Measurements from ENCODE around the gene SH2D7. TPM values are rescaled to one million over a fixed set of nuclear protein-coding genes. Genes with fewer than 3 reads are reported as not detected.

SH2D7 gene
- total RNA-seq, 1 experiment from 2014 or later = not detected

GRCh38 chr15:78110096-78110495, 17.7 kb downstream of the SH2D7 start (continued):
- TF ChIP-seq, protein P1, sequence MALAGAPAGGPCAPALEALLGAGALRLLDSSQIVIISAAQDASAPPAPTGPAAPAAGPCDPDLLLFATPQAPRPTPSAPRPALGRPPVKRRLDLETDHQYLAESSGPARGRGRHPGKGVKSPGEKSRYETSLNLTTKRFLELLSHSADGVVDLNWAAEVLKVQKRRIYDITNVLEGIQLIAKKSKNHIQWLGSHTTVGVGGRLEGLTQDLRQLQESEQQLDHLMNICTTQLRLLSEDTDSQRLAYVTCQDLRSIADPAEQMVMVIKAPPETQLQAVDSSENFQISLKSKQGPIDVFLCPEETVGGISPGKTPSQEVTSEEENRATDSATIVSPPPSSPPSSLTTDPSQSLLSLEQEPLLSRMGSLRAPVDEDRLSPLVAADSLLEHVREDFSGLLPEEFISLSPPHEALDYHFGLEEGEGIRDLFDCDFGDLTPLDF (CRISPR knock-in tag; IDR thresholded peaks at IDR 0.05) = no peak
- TF ChIP-seq, protein P2, sequence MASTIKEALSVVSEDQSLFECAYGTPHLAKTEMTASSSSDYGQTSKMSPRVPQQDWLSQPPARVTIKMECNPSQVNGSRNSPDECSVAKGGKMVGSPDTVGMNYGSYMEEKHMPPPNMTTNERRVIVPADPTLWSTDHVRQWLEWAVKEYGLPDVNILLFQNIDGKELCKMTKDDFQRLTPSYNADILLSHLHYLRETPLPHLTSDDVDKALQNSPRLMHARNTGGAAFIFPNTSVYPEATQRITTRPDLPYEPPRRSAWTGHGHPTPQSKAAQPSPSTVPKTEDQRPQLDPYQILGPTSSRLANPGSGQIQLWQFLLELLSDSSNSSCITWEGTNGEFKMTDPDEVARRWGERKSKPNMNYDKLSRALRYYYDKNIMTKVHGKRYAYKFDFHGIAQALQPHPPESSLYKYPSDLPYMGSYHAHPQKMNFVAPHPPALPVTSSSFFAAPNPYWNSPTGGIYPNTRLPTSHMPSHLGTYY (CRISPR knock-in tag; IDR thresholded peaks at IDR 0.05) = no peak

- Mint-ChIP-seq H3K27ac (no peak overlapping the region), H3K4me1 (peaks cover 7% of the 10 kb centered on the region), H3K27me3 (ENCODE audit: low read depth) (no peaks in the 10 kb centered on the region), H3K36me3 (peaks cover 4% of the 10 kb centered on the region; the same call in 1 of the 2 replicates), H3K4me3 (no peak overlapping the region), H3K9me3 (no peaks in the 10 kb centered on the region)
- POLR2A ChIA-PET = no interaction called here
- CTCF ChIA-PET = interaction anchor here (2.7 to 5.2 kb wide), 2 partner anchors 84 to 130 kb away, joined by 45 to 46 read pairs; no protein-coding TSS in a partner anchor
- DNase-seq (ENCODE audit: low spot score) (no peak), ATAC-seq (no peak)
- TF ChIP-seq RELA (CRISPR knock-in tag; IDR thresholded peaks at IDR 0.05; ENCODE audit: borderline replicate concordance) = no peak
- TF ChIP-seq, protein P3, sequence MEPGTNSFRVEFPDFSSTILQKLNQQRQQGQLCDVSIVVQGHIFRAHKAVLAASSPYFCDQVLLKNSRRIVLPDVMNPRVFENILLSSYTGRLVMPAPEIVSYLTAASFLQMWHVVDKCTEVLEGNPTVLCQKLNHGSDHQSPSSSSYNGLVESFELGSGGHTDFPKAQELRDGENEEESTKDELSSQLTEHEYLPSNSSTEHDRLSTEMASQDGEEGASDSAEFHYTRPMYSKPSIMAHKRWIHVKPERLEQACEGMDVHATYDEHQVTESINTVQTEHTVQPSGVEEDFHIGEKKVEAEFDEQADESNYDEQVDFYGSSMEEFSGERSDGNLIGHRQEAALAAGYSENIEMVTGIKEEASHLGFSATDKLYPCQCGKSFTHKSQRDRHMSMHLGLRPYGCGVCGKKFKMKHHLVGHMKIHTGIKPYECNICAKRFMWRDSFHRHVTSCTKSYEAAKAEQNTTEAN (CRISPR knock-in tag; IDR thresholded peaks at IDR 0.05) = no peak
These were observed 18.6 kb downstream of the SH2D7 start for GRCh38 chr15:78110916-78111475.

GRCh38 chr15:78111788-78112187, 19.4 kb downstream of the SH2D7 start:
- Mint-ChIP-seq H3K4me3 (no peak overlapping the region), H3K27me3 (ENCODE audit: low read depth) (no peaks in the 10 kb centered on the region), H3K27ac (no peak overlapping the region), H3K9me3 (no peaks in the 10 kb centered on the region), H3K36me3 (0 out of 2 replicates have a peak, but pooled peaks cover under 1% of the 10 kb centered on the region), H3K4me1 (peaks cover 7% of the 10 kb centered on the region)
- CTCF ChIA-PET = interaction anchor here (1.5 to 5.2 kb wide), 5 partner anchors 19 to 152 kb away, joined by 4 to 46 read pairs (median 26); partner anchors contain the start of gene CIB2
- TF ChIP-seq, protein P4, sequence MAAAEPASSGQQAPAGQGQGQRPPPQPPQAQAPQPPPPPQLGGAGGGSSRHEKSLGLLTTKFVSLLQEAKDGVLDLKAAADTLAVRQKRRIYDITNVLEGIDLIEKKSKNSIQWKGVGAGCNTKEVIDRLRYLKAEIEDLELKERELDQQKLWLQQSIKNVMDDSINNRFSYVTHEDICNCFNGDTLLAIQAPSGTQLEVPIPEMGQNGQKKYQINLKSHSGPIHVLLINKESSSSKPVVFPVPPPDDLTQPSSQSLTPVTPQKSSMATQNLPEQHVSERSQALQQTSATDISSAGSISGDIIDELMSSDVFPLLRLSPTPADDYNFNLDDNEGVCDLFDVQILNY (CRISPR knock-in tag; IDR thresholded peaks at IDR 0.05) = no peak
- no peak for TF ChIP-seq SMAD3 (CRISPR knock-in tag; IDR thresholded peaks at IDR 0.05; ENCODE audit: borderline replicate concordance)
- no peak for TF ChIP-seq NR3C1 (CRISPR knock-in tag; conservative IDR thresholded peaks at IDR 0.05; ENCODE audit: low read depth)
- TF ChIP-seq, protein P3 (CRISPR knock-in tag; IDR thresholded peaks at IDR 0.05) = no peak
- no peak for TF ChIP-seq ZNF396 (CRISPR knock-in tag; IDR thresholded peaks at IDR 0.05; ENCODE audit: borderline replicate concordance)
- TF ChIP-seq CREM (CRISPR knock-in tag; IDR thresholded peaks at IDR 0.05) = no peak
- no peak for TF ChIP-seq NR1H2 (CRISPR knock-in tag; IDR thresholded peaks at IDR 0.05)
- no peak for TF ChIP-seq NFYB (CRISPR knock-in tag; conservative IDR thresholded peaks at IDR 0.05; ENCODE audit: low read depth)
- TF ChIP-seq, protein P5, sequence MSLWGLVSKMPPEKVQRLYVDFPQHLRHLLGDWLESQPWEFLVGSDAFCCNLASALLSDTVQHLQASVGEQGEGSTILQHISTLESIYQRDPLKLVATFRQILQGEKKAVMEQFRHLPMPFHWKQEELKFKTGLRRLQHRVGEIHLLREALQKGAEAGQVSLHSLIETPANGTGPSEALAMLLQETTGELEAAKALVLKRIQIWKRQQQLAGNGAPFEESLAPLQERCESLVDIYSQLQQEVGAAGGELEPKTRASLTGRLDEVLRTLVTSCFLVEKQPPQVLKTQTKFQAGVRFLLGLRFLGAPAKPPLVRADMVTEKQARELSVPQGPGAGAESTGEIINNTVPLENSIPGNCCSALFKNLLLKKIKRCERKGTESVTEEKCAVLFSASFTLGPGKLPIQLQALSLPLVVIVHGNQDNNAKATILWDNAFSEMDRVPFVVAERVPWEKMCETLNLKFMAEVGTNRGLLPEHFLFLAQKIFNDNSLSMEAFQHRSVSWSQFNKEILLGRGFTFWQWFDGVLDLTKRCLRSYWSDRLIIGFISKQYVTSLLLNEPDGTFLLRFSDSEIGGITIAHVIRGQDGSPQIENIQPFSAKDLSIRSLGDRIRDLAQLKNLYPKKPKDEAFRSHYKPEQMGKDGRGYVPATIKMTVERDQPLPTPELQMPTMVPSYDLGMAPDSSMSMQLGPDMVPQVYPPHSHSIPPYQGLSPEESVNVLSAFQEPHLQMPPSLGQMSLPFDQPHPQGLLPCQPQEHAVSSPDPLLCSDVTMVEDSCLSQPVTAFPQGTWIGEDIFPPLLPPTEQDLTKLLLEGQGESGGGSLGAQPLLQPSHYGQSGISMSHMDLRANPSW (CRISPR knock-in tag; conservative IDR thresholded peaks at IDR 0.05; ENCODE audit: low read depth) = no peak
- TF ChIP-seq SOX15 (CRISPR knock-in tag; IDR thresholded peaks at IDR 0.05) = no peak
- TF ChIP-seq JUN (CRISPR knock-in tag; IDR thresholded peaks at IDR 0.05) = no peak
- TF ChIP-seq FOXK1 (CRISPR knock-in tag; IDR thresholded peaks at IDR 0.05) = no peak
- no peak for TF ChIP-seq ESRRA (CRISPR knock-in tag; IDR thresholded peaks at IDR 0.05; ENCODE audit: borderline replicate concordance)
- no peak for TF ChIP-seq ETV6 (CRISPR knock-in tag; IDR thresholded peaks at IDR 0.05)
- TF ChIP-seq ZNF121 (CRISPR knock-in tag; IDR thresholded peaks at IDR 0.05) = no peak
- TF ChIP-seq, protein P6, sequence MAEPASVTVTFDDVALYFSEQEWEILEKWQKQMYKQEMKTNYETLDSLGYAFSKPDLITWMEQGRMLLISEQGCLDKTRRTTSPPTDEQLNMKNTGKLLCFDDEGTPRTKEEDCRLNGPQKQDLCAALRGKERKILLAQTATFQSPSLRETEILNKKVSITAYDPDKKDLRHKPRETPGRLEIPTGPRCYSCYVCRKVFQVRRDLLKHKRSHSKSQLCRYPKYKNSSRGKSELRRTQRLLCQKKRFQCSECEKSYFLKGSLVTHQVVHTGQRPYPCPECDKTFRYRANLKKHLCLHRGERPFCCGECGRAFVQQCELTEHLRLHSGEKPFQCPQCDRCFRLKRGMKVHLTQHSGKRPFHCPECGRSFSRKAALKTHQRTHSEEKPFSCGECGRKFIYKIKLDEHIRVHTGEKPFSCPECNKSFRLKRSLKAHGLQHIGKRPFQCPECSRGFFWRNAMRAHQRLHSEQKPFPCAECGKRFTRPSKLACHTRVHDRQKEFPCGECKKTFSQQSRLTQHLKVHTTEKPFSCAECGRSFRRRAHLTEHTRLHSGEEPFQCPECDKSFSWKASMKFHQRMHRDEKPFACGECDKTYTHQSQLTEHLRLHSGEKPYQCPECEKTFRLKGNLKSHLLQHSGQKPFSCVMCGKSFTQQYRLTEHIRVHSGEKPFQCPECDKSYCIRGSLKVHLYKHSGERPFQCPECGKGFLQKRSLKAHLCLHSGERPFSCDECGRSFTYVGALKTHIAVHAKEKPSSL (CRISPR knock-in tag; conservative IDR thresholded peaks at IDR 0.05) = no peak
- POLR2A ChIA-PET = no interaction called here
- no peak for DNase-seq (ENCODE audit: low spot score)
- ATAC-seq = no peak
